A549 (cell line): Measurements from ENCODE around the gene ELL3.
"Not testable (repeated sequence)": the region's sequence is repeated elsewhere in the genome, so short reads cannot be mapped to it uniquely, and the experiment has no call there.

Source experiments
- JUNB ChIP-seq: fragments of >200 bp; sonication (Bioruptor Twin); formaldehyde crosslinking; IDR thresholded peaks from 2 replicates; pipeline ENCODE4 v1.6.1; 2016
- TF ChIP-seq, protein P1 (sequence below): fragments of 250-450 bp; sonication (Bioruptor Pico); IDR thresholded peaks from 2 replicates; pipeline ENCODE4 v1.5.0; 2021; ENCODE audit warnings: mild to moderate bottlenecking, moderate library complexity, borderline replicate concordance
- TF ChIP-seq, protein P2 (sequence below): fragments of >200 bp; sonication (Bioruptor Twin); formaldehyde crosslinking; IDR thresholded peaks from 3 replicates; pipeline ENCODE4 v1.5.1; 2016

DNA sequence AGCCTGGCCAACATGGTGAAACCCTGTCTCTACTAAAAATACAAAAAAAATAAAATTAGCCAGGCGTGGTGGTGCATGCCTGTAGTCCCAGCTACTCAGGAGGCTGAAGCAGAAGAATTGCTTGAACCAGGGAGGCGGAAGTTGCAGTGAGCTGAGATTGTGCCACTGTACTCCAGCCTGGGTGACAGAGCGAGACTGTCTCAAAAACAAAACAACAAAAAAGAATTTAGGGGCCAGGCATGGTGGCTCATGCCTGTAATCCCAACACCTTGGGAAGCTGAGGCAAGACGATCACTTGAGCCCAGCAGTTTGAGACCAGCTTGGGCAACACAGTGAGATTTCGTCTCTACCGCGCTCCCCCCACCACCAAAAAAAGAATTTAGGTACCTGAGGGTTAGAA, 25.9 kb upstream of the ELL3 start:
- TF ChIP-seq, protein P1, sequence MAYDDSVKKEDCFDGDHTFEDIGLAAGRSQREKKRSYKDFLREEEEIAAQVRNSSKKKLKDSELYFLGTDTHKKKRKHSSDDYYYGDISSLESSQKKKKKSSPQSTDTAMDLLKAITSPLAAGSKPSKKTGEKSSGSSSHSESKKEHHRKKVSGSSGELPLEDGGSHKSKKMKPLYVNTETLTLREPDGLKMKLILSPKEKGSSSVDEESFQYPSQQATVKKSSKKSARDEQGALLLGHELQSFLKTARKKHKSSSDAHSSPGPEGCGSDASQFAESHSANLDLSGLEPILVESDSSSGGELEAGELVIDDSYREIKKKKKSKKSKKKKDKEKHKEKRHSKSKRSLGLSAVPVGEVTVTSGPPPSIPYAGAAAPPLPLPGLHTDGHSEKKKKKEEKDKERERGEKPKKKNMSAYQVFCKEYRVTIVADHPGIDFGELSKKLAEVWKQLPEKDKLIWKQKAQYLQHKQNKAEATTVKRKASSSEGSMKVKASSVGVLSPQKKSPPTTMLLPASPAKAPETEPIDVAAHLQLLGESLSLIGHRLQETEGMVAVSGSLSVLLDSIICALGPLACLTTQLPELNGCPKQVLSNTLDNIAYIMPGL (CRISPR knock-in tag) = not testable (repeated sequence)
- TF ChIP-seq, protein P2, sequence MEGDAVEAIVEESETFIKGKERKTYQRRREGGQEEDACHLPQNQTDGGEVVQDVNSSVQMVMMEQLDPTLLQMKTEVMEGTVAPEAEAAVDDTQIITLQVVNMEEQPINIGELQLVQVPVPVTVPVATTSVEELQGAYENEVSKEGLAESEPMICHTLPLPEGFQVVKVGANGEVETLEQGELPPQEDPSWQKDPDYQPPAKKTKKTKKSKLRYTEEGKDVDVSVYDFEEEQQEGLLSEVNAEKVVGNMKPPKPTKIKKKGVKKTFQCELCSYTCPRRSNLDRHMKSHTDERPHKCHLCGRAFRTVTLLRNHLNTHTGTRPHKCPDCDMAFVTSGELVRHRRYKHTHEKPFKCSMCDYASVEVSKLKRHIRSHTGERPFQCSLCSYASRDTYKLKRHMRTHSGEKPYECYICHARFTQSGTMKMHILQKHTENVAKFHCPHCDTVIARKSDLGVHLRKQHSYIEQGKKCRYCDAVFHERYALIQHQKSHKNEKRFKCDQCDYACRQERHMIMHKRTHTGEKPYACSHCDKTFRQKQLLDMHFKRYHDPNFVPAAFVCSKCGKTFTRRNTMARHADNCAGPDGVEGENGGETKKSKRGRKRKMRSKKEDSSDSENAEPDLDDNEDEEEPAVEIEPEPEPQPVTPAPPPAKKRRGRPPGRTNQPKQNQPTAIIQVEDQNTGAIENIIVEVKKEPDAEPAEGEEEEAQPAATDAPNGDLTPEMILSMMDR = not testable (repeated sequence)
- TF ChIP-seq JUNB = not testable (repeated sequence)
